ENCODE results near the gene KATNB1.

GRCh38 chr16:57747496-57747895 lies 11.9 kb downstream of the KATNB1 start:
- TF ChIP-seq POLR2A (IDR thresholded peaks at IDR 0.05), result no peak
- no peak for TF ChIP-seq CTCF (IDR thresholded peaks at IDR 0.05)
- no peak for TF ChIP-seq POLR2AphosphoS5 (IDR thresholded peaks at IDR 0.05)

Measured in breast epithelium (tissue), 3 donors.